GM10266 (cell line): Measurements from ENCODE around the gene SMIM1.

Experiments used
- DNase-seq: peaks from one replicate; pipeline ENCODE4 v3.0.0; 2012; ENCODE audit errors: extremely low spot score
- CTCF ChIP-seq: IDR thresholded peaks from 2 replicates; pipeline ENCODE4 v1.5.1; 2012; ENCODE audit warnings: mild to moderate bottlenecking, low read depth; ENCODE audit not compliant: control insufficient read depth, insufficient read depth; ENCODE audit errors: missing control alignments

Gene SMIM1

GRCh38 chr1:3817138-3817740, 44.7 kb downstream of the SMIM1 start:
- TF ChIP-seq CTCF: no peak
- no peak for DNase-seq

- TF ChIP-seq CTCF: no peak
- no peak for DNase-seq
These were observed 45.5 kb downstream of the SMIM1 start for GRCh38 chr1:3817821-3818597.

GRCh38 chr1:3819771-3820200, 47.2 kb downstream of the SMIM1 start:
- no peak for TF ChIP-seq CTCF
- no peak for DNase-seq

- DNase-seq: no peak
- TF ChIP-seq CTCF: no peak
These were observed 47.8 kb downstream of the SMIM1 start for GRCh38 chr1:3820316-3820715.

GRCh38 chr1:3821004-3821403, 48.5 kb downstream of the SMIM1 start:
- DNase-seq: no peak
- TF ChIP-seq CTCF: no peak

GRCh38 chr1:3821447-3821846, 48.9 kb downstream of the SMIM1 start:
- no peak for DNase-seq
- no peak for TF ChIP-seq CTCF

GRCh38 chr1:3821908-3822307, 49.4 kb downstream of the SMIM1 start:
- TF ChIP-seq CTCF: no peak

More at GRCh38 chr1:3821908-3822307, 49.4 kb downstream of the SMIM1 start:
- DNase-seq: no peak
